Neutrophil (primary cell): ENCODE measurements around the gene KNDC1.

Experiments used
- H3K27ac ChIP-seq: fragments of 200-600 bp; sonication (generic); 2 replicates; pipeline ENCODE4 v1.5.1; 2016; ENCODE audit warnings: mild to moderate bottlenecking, moderate library complexity
- H3K27me3 ChIP-seq: fragments of 200-600 bp; sonication (generic); 2 replicates; pipeline ENCODE4 v1.6.0; 2016; ENCODE audit warnings: mild to moderate bottlenecking
- H3K36me3 ChIP-seq: fragments of 200-600 bp; sonication (generic); 2 replicates; pipeline ENCODE4 v1.5.1; 2017
- H3K4me1 ChIP-seq, 2 experiments: fragments of 200-600 bp in 1 of 2; sonication (generic) in 1 of 2; 1 replicate in 1 of 2; 2 replicates in 1 of 2; pipeline versions ENCODE4 v1.5.1 to v1.6.1; 2013 to 2016; ENCODE audit warnings: low read depth in 1 of 2, low read length in 1 of 2, mild to moderate bottlenecking in 1 of 2, moderate library complexity in 1 of 2; ENCODE audit not compliant: control insufficient read depth in 1 of 2, insufficient read depth in 1 of 2
- H3K4me3 ChIP-seq, 2 experiments: fragments of 200-600 bp in 1 of 2; sonication (generic) in 1 of 2; 1 replicate in 1 of 2; 2 replicates in 1 of 2; pipeline ENCODE4 v1.5.1; 2013 to 2016; ENCODE audit warnings: low read depth in 1 of 2, low read length in 1 of 2, mild to moderate bottlenecking in 1 of 2, moderate library complexity in 1 of 2
- H3K9me3 ChIP-seq: fragments of 200-600 bp; sonication (generic); 2 replicates; pipeline ENCODE4 v1.5.1; 2016
- TF ChIP-seq, protein P1 (sequence below): fragments of 200-600 bp; sonication (generic); IDR thresholded peaks from 2 replicates; pipeline ENCODE4 v1.5.1; 2016; ENCODE audit warnings: antibody characterized with exemption

The KNDC1 gene

DNA sequence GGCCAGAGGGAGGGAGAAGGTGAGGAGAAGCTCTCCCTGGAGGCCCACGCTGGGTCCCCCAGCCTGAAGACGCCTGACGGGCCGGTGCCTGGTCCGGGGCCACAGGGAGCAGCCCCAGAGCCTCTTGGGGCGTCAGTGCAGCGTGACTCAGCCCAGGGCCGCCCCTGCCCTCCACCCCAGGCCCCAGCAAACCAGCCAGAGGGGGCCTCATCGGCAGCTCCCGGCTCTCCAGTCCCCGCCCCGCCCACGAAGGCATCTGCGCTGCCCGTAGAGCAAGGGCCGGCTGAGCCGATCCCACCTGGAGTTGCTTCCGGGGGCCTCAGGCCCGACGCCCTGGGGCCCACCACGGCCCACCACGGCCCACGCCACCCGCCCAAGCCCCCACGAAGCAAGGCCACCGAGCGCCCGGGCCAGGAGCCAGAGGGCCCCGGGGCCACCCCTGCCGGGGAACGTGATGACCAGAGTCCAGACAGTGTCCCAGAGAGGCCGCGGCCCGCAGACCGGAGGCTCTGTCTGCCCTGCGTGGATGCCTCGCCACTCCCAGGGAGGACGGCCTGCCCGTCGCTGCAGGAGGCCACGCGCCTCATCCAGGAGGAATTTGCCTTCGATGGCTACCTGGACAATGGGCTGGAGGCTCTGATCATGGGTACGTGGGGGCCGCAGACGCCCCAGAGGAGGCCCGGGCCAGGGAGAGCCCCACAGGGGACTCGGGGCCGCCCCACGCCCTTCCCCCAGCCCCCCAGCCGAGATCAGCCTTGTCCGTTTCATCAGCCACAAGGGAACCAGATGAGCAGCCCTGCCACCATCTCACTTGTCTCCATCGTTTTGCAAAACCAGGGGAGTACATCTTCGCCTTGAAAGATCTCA lies 38.8 kb downstream of the KNDC1 start:
- H3K36me3 ChIP-seq = no peaks in the 10 kb centered on the region
- H3K4me3 ChIP-seq = no peak overlapping the region
- H3K9me3 ChIP-seq = no peaks in the 10 kb centered on the region
- H3K27me3 ChIP-seq = peaks cover 6% of the 10 kb centered on the region
- no peak overlapping the region for H3K27ac ChIP-seq
- no peaks in the 10 kb centered on the region for H3K4me1 ChIP-seq
- TF ChIP-seq, protein P1, sequence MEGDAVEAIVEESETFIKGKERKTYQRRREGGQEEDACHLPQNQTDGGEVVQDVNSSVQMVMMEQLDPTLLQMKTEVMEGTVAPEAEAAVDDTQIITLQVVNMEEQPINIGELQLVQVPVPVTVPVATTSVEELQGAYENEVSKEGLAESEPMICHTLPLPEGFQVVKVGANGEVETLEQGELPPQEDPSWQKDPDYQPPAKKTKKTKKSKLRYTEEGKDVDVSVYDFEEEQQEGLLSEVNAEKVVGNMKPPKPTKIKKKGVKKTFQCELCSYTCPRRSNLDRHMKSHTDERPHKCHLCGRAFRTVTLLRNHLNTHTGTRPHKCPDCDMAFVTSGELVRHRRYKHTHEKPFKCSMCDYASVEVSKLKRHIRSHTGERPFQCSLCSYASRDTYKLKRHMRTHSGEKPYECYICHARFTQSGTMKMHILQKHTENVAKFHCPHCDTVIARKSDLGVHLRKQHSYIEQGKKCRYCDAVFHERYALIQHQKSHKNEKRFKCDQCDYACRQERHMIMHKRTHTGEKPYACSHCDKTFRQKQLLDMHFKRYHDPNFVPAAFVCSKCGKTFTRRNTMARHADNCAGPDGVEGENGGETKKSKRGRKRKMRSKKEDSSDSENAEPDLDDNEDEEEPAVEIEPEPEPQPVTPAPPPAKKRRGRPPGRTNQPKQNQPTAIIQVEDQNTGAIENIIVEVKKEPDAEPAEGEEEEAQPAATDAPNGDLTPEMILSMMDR = no peak

GRCh38 chr10:133199488-133199885 lies 39.5 kb downstream of the KNDC1 start:
- no peak overlapping the region for H3K27ac ChIP-seq
- no peak overlapping the region for H3K4me3 ChIP-seq
- no peaks in the 10 kb centered on the region for H3K4me1 ChIP-seq
- peaks cover 2% of the 10 kb centered on the region for H3K27me3 ChIP-seq
- no peaks in the 10 kb centered on the region for H3K36me3 ChIP-seq
- TF ChIP-seq, protein P1 = no peak
- no peaks in the 10 kb centered on the region for H3K9me3 ChIP-seq

- TF ChIP-seq, protein P1 = no peak
- Histone ChIP-seq H3K27me3 (no peaks in the 10 kb centered on the region), H3K27ac (no peak overlapping the region), H3K36me3 (no peaks in the 10 kb centered on the region), H3K4me3 (no peak overlapping the region), H3K4me1 (no peaks in the 10 kb centered on the region), H3K9me3 (no peaks in the 10 kb centered on the region)
Measured at GRCh38 chr10:133199992-133200611, 40.1 kb downstream of the KNDC1 start.

- H3K4me3 ChIP-seq = no peak overlapping the region
- no peaks in the 10 kb centered on the region for H3K4me1 ChIP-seq
- no peaks in the 10 kb centered on the region for H3K27me3 ChIP-seq
- H3K27ac ChIP-seq = no peak overlapping the region
- TF ChIP-seq, protein P1 = no peak
- H3K9me3 ChIP-seq = no peaks in the 10 kb centered on the region
- H3K36me3 ChIP-seq = no peaks in the 10 kb centered on the region
Measured at GRCh38 chr10:133200621-133201031, 40.6 kb downstream of the KNDC1 start.

DNA sequence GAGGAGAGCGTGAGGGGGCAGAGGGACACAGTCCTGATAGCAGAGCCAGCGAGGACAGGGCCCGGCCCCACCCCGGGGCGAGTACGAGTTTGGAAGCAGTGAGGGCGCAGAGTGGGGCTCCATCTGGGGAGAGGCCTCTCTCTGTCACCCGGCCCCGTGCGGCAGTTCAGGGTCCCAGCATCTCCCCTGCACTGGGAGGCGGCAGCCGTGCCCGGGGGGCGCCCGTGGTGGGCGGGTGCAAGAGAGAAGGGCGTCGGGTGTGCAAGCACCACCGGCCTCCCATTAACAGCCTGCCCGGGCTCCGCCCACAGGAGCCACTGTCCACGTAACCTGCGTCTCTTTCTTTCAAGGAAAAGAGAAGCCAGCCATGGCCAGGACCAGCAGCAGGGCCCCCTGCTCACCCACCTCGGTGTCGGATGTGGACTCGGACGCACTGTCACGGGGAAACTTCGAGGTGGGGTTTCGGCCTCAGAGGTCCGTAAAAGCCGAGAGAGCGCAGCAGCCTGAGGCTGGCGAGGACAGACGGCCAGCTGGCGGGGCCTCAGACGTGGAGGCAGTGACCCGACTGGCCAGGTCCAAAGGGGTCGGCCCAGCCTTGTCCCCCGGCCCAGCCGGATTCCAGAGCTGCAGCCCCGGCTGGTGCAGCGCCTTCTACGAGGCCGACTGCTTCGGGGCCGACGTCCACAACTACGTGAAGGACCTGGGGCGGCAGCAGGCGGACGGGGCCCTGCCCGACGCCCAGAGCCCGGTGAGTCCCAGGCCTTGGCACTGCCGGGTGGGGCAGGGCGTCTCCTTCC lies 41.3 kb downstream of the KNDC1 start:
- no peak overlapping the region for H3K27ac ChIP-seq
- H3K27me3 ChIP-seq = no peaks in the 10 kb centered on the region
- H3K4me1 ChIP-seq = no peaks in the 10 kb centered on the region
- no peaks in the 10 kb centered on the region for H3K9me3 ChIP-seq
- H3K36me3 ChIP-seq = no peaks in the 10 kb centered on the region
- TF ChIP-seq, protein P1 = no peak
- no peak overlapping the region for H3K4me3 ChIP-seq
